ENCODE measurements around the gene ZNF280A.
"Not testable (repeated sequence)": the region's sequence is repeated elsewhere in the genome, so short reads cannot be mapped to it uniquely, and the experiment has no call there.

ZNF280A gene

GRCh38 chr22:22538226-22538989 lies 18.3 kb upstream of the ZNF280A start:
- no peak for DNase-seq

DNA sequence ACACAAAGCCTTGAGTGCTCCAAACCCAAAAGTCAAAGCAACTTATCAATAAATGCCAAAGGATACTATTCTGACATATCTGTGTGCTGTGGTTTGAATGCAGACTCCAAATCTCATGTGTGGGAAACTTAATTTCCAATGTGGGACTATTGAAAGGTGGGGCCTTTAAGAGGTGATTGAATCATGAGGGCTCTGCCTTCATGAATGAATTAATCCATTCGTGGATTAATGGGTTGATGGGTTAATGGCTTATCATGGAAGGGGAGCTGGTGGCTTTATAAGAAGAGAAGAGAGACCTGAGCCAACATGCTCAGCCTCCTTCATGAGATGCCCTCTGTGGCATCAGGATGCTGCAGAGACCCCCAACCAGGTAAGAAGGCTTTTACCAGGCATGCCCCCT lies 16.8 kb upstream of the ZNF280A start:
- DNase-seq: no peak

DNA sequence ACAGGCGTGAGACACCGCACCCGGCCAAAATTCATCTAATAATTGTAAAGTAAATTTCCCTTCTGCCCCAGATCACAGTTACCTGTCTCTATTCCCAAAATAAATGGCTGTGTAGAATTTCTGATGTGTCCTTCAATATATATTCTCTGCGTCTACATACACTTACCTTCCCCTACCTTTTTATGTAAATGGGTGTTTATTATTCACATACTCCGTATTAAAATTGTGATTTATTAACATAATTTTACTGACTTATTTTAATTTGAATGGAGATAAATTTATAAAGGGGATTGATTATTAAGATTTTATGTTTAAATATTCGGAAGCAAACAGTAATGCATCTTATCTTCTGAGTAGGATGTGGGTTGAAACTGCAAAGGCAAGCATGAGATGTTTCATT lies 16.4 kb upstream of the ZNF280A start:
- DNase-seq: no peak

DNA sequence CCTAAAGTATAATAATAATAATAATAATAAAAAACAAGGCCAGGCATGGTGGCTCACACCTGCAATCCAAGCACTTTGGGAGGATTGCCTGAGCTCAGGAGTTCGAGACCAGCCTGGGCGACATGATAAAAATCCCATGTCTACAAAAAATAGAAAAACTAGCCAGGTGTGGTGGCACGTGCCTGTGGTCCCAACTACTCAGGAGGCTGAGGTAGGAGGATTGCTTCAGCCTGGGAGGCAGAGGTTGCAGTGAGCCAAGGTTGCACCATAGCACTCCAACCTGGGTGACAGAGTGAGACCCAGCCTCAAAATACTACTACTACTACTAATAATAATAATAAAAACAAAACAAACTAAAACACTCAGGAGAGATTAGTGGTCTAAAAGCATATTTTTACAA lies 15.6 kb upstream of the ZNF280A start:
- no peak for DNase-seq

GRCh38 chr22:22534604-22535415 lies 14.7 kb upstream of the ZNF280A start:
- DNase-seq: no peak

DNA sequence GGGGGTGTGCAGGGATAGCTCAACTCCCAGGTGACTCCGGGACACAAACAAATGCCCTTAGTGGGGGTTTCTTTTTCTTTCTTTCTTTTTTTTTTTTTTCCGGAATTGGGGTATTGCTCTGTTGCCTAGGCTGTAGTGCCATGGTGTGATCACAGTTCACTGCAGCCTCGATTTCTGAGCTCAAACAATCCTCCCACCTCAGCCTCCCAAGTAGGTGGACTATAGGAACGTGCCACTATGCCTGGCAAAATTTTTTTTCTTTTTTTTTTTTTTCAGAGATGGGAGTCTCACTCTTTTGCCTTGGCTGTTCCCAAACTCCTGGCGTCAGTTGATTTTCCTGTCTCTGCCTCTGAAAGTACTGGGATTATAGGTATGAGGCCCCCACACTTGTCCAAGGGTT lies 13.8 kb upstream of the ZNF280A start:
- no peak for DNase-seq

DNA sequence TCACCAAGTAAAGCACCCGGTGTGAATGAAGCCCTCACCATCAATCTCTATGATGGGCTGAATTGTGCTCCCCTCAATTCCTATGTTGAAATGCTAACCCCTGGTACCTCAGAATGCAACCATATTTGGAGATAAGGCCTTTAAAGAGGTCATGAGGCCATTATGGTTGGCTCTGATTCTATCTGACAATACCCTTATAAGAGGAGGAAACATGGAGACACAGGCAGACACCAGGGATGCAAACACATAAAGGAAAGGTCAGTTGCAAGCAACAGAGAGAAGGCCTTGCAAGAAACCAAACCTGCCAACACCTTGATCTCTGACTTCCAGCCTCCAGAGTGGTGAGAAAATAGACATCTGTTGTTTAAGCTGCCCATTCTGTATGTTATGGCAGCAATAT lies 13.3 kb upstream of the ZNF280A start:
- DNase-seq: no peak

GRCh38 chr22:22532547-22533071 lies 12.5 kb upstream of the ZNF280A start:
- DNase-seq: not testable (repeated sequence)

DNA sequence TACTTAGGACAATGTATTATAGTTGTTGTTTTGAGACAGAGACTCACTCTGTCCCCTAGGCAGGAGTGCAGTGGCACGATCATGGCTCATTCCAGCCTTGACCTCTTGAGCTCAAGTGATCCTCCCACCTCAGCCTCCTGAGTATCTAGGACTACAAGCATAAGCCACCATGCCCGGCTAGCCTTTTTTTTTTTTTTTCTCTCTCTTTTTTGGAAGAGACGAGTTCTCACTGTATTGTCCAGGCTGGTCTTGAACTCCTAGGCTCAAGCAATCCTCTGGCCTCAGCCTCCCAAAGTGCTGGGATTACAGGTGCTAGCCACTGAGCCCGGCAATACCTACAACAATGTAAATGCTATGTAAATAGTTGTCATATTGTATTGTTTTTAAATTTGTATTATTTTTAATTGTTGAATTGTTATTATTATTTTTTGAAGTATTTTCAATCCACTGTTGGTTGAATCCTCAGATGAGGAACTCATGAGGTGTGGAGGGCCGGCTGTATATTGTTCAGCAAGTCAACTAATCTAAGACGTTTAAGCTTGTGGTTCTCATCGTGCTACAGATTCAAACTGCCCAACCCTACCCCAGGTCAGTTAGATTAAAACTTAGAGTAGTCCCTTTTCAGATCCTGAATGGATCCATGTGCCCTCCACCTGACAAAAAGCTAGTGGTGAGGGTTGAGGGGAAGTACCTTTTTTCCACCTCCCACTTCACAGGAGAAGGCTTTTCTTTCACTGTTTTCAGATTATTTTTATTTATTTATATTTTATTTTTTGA lies 11.9 kb upstream of the ZNF280A start:
- no peak for DNase-seq

DNA sequence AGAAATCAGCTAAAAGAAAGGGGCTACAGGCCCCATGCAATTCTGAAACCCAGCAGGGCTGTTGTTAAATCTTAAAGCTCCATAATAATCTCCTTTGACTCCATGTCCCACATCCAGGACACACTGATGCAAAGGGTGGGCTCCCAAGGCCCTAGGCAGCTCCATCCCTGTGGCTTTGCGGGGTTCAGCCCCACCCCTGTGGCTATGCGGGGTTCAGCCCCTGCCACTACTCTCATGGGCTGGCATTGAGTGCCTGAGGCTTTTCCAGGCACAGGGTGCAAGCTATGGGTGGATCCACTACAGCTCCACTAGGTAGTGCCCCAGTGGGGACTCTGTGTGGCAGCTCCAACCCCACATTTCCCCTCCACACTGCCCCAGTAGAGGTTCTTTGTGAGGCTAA lies 8.7 kb upstream of the ZNF280A start:
- peak in 1 of 3 donors; percentile 10 for DNase-seq

GRCh38 chr22:22527312-22527711 lies 7.2 kb upstream of the ZNF280A start:
- DNase-seq: peak; percentile 52 to 62 (median 53)

- no peak for DNase-seq
Measured at GRCh38 chr22:22526125-22526912, 6.2 kb upstream of the ZNF280A start.

GRCh38 chr22:22523494-22523893 lies 3.4 kb upstream of the ZNF280A start:
- DNase-seq: no peak

DNA sequence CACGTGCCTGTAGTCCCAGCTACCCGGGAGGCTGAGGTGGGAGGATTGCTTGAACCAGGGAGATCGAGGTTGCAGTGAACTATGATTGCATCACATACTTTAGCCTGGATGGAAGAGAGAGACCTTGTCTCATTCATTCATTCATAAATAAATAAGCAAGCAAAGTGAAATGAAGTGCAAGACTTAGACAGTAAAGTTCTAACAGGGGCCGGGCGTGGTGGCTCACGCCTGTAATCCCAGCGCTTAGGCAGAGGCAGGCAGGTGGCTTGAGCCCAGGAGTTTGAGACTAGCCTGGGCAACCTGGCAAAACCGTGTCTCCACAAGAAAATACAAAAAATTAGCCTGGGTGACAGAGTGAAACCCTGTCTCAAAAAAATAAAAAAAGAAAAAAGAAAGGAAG lies 1.6 kb upstream of the ZNF280A start:
- peak in 1 of 3 donors; percentile 7 for DNase-seq

- DNase-seq: peak in 1 of 3 donors; percentile 11
Measured at GRCh38 chr22:22520667-22521602, 865 bp upstream of the ZNF280A start.

DNA sequence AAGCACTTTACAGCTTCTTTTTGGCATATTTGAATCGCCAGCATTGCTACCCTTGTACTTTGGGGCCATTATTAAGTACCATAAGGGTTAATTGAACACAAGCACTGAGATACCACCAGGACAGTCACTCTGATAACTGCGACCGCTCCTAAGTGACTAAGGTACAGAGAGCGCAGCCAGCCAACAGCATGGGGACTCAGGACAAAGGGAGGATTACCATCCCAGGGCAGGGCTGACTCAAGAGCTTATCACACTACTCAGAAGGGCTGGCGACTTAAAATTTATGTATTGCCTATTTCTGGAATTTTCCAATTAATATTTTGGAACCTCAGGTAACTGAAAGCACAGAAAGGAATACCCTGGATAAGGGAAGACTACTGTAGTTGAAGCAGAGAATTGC lies 479 bp downstream of the ZNF280A start:
- DNase-seq: no peak

- no peak for DNase-seq
Measured at GRCh38 chr22:22516992-22517391, 3.1 kb downstream of the ZNF280A start.

GRCh38 chr22:22515890-22516289 lies 4.2 kb downstream of the ZNF280A start:
- no peak for DNase-seq

DNA sequence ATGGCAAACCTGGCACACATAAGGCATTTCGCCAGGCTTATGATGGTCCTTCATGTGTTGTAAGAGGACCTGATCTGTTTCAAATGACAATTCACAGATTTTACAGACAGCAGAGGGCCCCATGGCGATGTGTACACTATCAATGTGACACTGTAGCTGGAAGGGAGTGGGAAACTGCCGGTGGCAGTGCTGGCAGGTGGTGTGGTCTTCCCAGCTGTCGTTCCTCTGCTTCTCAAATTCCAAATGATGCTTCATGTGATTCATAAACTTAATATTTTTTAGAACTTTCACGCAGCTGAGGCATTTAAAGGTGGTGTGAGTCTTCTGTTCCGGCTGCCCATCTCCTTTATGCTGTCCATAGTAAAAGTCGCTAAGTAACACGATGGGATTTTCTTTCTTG lies 5.6 kb downstream of the ZNF280A start:
- not testable (repeated sequence) for DNase-seq

DNA sequence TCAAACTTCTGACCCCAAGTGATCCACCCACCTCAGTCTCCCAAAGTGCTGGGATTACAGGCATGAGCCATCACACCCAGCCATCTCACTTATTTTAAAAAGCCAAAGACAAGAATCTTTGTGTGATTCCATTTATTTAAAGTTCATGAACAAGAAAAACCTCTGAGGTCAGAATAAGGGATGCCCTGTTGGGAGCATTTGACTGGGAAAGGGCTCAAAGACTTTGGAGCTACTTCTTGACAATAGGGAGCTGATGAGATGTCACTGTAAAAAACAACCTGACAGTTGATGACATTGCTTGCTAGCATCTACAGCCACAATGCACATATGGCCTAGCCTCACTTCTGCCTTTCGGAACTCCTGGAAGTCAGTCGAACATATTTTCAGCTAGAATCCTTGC lies 6.5 kb downstream of the ZNF280A start:
- DNase-seq: no peak

DNA sequence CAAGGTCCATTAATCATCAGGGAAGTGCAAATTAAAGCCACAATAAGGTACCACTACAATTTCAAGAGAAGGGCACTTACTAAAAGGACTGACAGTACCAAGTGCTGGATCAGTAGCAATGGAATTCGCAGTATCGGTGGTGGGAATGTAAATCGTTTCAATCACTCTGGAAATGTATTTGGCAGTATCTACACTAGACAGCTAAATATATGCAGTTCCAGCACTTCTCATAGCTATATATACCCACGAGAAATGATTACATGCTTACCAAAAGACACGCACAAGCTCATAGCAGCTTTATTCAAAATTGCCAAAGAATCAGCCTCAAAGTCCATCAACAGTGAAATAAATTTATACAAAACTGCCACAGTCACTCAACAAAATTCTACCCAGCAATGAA lies 7.1 kb downstream of the ZNF280A start:
- DNase-seq: no peak
